AG09309 (cell line): ENCODE measurements around the gene INTS2.

Experiments
- DNase-seq: peaks from one replicate; pipeline ENCODE4 v3.0.0-alpha.2; 2010; ENCODE audit warnings: low read depth
- H3K4me3 ChIP-seq: 2 replicates; pipeline ENCODE4 v1.5.1; 2011; ENCODE audit warnings: mild to moderate bottlenecking, low read depth, low read length, moderate library complexity; ENCODE audit not compliant: control insufficient read depth
- TF ChIP-seq, protein P1 (sequence below): IDR thresholded peaks from 2 replicates; pipeline ENCODE4 v1.5.1; 2011; ENCODE audit warnings: mild to moderate bottlenecking, low read depth, low read length, inconsistent platforms; ENCODE audit not compliant: insufficient read depth, control insufficient read depth; ENCODE audit errors: missing control alignments

The INTS2 gene, protein sequence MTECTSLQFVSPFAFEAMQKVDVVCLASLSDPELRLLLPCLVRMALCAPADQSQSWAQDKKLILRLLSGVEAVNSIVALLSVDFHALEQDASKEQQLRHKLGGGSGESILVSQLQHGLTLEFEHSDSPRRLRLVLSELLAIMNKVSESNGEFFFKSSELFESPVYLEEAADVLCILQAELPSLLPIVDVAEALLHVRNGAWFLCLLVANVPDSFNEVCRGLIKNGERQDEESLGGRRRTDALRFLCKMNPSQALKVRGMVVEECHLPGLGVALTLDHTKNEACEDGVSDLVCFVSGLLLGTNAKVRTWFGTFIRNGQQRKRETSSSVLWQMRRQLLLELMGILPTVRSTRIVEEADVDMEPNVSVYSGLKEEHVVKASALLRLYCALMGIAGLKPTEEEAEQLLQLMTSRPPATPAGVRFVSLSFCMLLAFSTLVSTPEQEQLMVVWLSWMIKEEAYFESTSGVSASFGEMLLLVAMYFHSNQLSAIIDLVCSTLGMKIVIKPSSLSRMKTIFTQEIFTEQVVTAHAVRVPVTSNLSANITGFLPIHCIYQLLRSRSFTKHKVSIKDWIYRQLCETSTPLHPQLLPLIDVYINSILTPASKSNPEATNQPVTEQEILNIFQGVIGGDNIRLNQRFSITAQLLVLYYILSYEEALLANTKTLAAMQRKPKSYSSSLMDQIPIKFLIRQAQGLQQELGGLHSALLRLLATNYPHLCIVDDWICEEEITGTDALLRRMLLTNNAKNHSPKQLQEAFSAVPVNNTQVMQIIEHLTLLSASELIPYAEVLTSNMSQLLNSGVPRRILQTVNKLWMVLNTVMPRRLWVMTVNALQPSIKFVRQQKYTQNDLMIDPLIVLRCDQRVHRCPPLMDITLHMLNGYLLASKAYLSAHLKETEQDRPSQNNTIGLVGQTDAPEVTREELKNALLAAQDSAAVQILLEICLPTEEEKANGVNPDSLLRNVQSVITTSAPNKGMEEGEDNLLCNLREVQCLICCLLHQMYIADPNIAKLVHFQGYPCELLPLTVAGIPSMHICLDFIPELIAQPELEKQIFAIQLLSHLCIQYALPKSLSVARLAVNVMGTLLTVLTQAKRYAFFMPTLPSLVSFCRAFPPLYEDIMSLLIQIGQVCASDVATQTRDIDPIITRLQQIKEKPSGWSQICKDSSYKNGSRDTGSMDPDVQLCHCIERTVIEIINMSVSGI

DNA sequence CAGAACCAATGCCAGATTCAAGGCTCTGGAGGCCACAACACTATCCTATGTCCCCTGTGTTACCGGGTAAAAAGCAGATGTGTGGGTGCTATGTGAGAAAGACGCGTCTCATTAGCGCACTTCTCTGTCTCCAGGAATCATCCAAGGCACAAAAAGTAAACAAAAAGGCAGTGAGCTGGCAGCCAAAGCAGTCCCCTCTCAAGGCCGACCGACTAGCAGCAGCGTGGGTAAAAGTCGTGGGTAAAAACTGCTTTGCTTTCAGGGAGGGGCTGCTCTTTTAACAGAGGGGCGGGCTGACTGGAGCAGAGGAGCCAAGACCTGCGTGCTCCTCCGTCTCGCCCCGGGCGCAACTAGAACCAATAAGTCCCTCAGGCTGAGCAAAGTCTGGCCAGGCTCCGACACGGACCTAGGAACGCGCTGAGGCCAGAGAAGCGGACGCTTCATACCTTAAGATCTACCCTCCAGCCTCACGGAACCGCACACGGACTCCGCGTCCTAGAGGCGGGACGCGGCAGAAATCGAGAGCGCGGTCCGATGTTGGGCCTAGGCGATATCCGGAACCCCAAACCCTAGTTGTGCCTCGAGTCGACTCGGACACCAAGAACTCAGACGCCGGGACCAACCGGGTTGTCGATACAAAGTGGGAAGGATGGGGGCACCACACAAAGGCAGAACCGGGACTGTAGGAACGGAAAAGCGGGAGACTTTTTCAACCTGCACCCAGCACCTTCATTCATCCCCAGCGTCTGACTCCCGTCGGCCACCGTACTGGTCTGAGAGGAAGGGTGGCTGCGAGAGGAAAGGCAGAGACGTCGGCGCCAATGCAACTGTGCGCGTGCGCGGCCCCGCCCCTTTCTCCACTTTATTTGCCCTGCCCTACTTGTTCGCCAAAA is at the start of gene INTS2:
TSS of gene INTS2 (minus strand) at position 775 of the 893 bp plus-strand sequence. CDS start 1,338 bp downstream, outside the sequence.
- H3K4me3 ChIP-seq: peak within 1 kb of the TSS; percentile 90
- peak; percentile 81 for DNase-seq
- TF ChIP-seq, protein P1, sequence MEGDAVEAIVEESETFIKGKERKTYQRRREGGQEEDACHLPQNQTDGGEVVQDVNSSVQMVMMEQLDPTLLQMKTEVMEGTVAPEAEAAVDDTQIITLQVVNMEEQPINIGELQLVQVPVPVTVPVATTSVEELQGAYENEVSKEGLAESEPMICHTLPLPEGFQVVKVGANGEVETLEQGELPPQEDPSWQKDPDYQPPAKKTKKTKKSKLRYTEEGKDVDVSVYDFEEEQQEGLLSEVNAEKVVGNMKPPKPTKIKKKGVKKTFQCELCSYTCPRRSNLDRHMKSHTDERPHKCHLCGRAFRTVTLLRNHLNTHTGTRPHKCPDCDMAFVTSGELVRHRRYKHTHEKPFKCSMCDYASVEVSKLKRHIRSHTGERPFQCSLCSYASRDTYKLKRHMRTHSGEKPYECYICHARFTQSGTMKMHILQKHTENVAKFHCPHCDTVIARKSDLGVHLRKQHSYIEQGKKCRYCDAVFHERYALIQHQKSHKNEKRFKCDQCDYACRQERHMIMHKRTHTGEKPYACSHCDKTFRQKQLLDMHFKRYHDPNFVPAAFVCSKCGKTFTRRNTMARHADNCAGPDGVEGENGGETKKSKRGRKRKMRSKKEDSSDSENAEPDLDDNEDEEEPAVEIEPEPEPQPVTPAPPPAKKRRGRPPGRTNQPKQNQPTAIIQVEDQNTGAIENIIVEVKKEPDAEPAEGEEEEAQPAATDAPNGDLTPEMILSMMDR: no peak

DNA sequence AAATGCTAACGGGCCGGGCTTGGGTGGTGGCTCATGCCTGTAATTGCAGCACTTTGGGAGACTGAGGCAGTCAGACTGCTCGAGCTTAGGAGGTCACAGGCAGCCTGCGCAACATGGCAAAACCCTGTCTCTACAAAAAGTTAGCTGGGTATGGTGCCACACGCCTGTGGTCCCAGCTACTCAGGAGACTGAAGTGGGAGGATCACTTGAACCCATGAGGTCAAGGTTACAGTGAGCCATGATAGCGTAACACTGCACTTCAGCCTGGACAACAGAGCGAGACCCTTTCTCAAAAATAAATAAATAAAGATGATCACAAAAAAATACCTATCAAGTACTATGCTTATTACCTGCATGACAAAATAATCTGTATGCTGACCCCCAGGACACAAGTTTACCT is 46.3 kb upstream of the INTS2 start:
- DNase-seq: no peak
- H3K4me3 ChIP-seq: no peak overlapping the region
- TF ChIP-seq, protein P1: no peak

DNA sequence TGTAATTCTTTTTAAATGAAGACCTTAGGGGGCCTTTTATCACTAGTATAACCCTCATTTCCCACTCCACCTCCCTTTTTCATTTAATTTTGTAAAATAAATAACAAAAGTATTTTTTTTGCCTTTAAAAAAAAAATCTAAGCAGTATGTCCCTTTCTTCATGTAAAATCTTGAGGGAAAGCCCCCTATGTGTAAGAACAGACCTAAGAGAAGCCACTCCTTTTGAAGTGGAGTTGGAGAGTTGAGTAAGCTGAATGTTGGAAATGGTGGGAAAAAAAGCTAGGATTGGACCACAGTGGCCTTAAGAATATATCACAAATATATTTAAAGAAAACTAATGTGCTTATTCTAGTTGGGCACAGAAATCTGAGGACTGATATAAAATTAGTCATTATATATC is 44.5 kb upstream of the INTS2 start:
- no peak overlapping the region for H3K4me3 ChIP-seq
- TF ChIP-seq, protein P1: no peak
- DNase-seq: no peak

DNA sequence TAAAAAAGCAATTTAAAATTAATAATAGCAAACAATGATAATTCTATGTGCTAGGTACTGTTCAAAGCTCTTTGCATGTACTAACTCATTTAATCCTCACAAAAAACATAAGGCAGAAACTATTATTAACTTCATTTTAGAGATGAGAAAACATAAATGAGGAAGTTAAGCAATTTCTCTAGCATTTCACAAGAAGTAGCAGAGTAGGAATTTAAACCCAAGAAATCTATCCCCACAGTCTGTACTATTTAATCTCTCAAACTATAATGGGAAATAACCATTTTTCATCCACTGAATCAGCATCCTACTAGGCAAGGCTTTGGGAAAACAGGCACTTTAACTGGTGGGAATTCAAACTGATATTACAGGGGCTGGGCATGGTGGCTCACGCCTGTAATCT is 42.2 kb upstream of the INTS2 start:
- DNase-seq: no peak
- TF ChIP-seq, protein P1: no peak
- H3K4me3 ChIP-seq: no peak overlapping the region

DNA sequence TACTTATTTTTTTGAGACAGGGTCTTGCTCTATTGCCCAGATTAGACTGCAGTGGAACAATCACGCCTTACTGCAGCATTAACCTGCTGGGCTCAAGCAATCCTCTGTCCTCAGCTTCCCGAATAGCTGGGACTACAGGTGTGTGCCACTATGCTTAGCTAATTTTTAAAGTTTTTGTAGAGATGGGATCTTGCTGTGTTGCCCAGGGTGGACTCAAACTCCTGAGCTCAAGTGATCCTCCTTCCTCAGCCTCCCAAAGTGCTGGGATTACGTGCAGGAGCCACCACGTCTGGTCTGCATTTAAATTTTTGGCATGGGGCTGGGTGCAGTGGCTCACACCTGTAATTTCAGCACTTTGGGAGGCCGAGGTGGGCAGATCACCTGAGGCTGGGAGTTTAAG is 41.0 kb upstream of the INTS2 start:
- no peak overlapping the region for H3K4me3 ChIP-seq
- TF ChIP-seq, protein P1: no peak
- DNase-seq: no peak
